GM19043 (cell line): Measurements from ENCODE around the gene RAB6D.
"Not testable (repeated sequence)": the region's sequence is repeated elsewhere in the genome, so short reads cannot be mapped to it uniquely, and the experiment has no call there.

Source experiments
- ATAC-seq: cut with Tn5 transposase; IDR thresholded peaks from one replicate; pipeline ENCODE4 v1.9.1; 2021; ENCODE audit warnings: low read depth; ENCODE audit not compliant: unreplicated experiment

The RAB6D gene

GRCh38 chr2:131367352-131367751, 3.4 kb upstream of the RAB6D start:
- ATAC-seq, result no peak

GRCh38 chr2:131366643-131367042, 2.7 kb upstream of the RAB6D start:
- ATAC-seq, result no peak

GRCh38 chr2:131365452-131365851, 1.5 kb upstream of the RAB6D start:
- no peak for ATAC-seq

GRCh38 chr2:131363213-131363612, 755 bp downstream of the RAB6D start:
- not testable (repeated sequence) for ATAC-seq

- not testable (repeated sequence) for ATAC-seq
These were observed 2.2 kb downstream of the RAB6D start for GRCh38 chr2:131361773-131362172.

GRCh38 chr2:131353167-131353697, 10.7 kb downstream of the RAB6D start:
- ATAC-seq, result not testable (repeated sequence)

GRCh38 chr2:131349021-131349420, 14.9 kb downstream of the RAB6D start:
- ATAC-seq, result no peak

- not testable (repeated sequence) for ATAC-seq
These were observed 16.9 kb downstream of the RAB6D start for GRCh38 chr2:131347035-131347434.

GRCh38 chr2:131339307-131339706, 24.7 kb downstream of the RAB6D start:
- not testable (repeated sequence) for ATAC-seq

- not testable (repeated sequence) for ATAC-seq
These were observed 28.6 kb downstream of the RAB6D start for GRCh38 chr2:131335319-131335718.

- ATAC-seq, result not testable (repeated sequence)
These were observed 31.3 kb downstream of the RAB6D start for GRCh38 chr2:131332709-131333108.

- ATAC-seq, result not testable (repeated sequence)
These were observed 33.0 kb downstream of the RAB6D start for GRCh38 chr2:131331000-131331399.

GRCh38 chr2:131322209-131322608, 41.8 kb downstream of the RAB6D start:
- ATAC-seq, result no peak

- ATAC-seq, result not testable (repeated sequence)
These were observed 42.6 kb downstream of the RAB6D start for GRCh38 chr2:131321344-131321743.

- ATAC-seq, result not testable (repeated sequence)
These were observed 53.0 kb downstream of the RAB6D start for GRCh38 chr2:131311001-131311400.
